Measurements from ENCODE around the gene WNK4.

The WNK4 gene

GRCh38 chr17:42795465-42795864 lies 15.1 kb downstream of the WNK4 start:
- in situ Hi-C loops (cut with MboI; ENCODE audit: low sequenced_read_pairs) = no loop called here

- in situ Hi-C loops (cut with MboI; ENCODE audit: low sequenced_read_pairs) = no loop called here
Measured at GRCh38 chr17:42796066-42796758, 15.8 kb downstream of the WNK4 start.

DNA sequence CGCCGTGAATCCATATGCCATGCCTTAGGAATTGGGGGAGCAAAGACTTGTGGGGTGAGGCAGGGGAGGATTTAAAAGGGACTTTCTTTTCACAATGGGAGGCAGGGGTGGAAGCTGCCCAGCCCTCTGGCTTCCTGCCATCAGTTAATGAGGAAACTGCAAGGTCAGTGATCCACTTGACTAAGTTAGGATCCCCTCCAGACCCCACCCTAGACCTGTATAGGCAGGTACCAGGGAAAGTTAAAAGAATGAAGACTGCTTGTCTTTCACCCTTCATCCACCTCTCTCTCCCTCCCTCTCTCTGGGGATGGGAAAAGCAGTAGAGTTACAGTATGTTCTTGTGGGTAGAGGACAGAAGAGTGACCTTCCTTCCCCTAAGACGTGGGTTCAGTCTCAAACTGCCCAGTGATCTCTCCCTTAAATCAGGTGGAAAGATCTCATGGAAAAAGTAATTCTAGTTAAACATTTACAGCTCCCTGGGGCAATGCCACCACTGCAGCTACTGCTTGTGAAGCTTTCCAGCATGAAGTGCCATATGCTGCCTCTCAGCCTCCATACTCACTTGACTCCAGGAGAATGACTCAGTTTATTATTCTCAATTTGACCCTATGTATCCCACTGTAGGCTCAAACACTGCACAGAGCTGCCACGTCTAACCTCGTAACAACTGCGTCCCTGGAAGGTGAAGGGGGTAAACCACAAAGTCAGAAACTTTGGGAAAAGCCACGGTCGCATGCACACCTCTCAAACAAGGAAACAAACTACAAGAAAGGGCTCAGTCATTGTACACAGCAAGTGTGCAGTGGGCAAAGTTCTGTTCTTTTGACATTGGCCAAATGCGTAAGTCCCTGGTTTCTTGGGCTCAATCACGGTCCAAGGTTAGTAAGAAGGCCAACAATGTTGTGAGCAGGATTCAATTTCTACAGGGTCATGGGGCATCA lies 16.9 kb downstream of the WNK4 start:
- in situ Hi-C loops (cut with MboI; ENCODE audit: low sequenced_read_pairs) = no loop called here

DNA sequence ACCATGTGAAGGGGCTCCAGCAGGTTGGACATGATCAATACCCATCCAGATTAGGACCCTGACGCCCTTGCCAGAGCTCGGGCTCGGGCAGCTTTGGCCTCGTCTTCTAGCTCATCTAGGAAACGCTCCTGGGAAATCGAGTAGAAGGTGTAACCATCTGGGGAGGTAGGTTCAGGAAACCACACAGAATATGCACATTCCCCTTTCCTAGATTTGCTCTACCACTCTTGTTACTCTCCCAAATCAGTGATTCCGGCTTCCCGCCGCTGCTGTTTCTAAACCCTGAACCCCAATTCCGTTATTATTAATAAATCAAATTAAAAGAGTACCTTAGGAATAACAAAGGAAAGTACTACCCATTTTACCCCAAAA lies 17.6 kb downstream of the WNK4 start:
- in situ Hi-C loops (cut with MboI; ENCODE audit: low sequenced_read_pairs) = no loop called here

GRCh38 chr17:42798383-42799380 lies 18.3 kb downstream of the WNK4 start, which contains the start of the genes CNTD1 and COA3:
CNTD1 (plus strand) TSS chr17:42798861; CDS start chr17:42799068, 207 bp downstream.
COA3 (minus strand) TSS chr17:42798704; CDS start chr17:42798681, 23 bp downstream.
- in situ Hi-C loops (cut with MboI; ENCODE audit: low sequenced_read_pairs) = no loop called here

DNA sequence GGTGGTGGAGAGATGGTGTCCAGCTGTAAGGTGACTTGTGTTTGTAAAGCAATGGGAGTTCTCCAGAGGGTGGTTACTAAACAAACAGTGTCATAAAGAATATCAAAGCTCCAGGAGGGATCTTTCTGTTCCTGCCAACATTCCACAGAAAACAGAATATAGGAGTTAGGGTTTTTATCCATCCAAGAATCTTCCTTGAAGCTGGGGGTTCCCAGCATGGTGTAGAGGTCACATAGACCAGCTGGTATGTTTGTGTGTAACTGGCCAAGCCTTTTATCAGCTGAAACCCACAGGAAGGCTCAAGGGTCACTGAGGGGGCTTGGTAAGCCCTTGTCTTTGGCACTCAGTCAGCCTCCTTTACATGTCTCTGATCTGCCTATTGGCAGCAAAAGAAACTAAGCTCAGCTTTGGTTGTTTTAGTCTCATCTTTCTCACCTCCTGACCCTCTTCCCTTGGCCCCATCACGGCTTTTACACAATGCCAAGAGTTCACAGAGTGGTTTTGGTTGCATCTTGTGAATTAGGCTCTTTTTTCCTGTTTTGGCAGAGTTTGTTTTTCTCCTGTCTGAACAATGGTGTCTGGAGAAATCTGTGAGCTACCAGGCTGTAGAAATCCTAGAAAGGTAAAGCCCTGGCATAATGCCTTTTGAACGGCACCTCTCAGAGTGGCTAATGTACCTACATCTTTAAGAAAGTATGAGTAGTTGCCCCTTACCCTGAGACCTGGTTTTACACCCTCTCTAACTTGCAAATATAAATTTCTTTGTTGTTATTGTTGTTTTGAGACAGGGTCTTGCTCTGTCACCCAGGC lies 22.9 kb downstream of the WNK4 start:
- in situ Hi-C loops (cut with MboI; ENCODE audit: low sequenced_read_pairs) = no loop called here

DNA sequence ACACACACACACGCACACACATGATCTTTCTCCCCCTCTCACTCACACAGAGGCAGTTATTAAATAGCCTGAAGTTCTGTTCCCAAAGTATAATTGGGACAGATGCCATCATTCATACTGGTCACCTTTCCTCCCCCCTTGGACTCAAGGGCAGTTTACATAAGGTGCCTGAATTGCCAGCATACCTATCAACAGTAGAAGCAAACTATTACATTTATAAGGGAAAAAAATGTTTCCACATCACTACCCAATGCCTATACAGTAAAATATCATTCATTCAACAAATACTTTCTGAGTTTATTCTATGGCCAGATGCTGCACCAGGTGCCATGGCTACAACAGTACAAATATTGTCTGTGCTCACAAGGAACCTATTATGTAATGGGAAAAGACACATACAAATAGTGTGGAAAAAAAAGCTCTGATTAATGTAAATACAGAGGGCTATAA lies 24.5 kb downstream of the WNK4 start:
- in situ Hi-C loops (cut with MboI; ENCODE audit: low sequenced_read_pairs) = no loop called here

- in situ Hi-C loops (cut with MboI; ENCODE audit: low sequenced_read_pairs) = no loop called here
Measured at GRCh38 chr17:42806249-42806648, 25.8 kb downstream of the WNK4 start.

GRCh38 chr17:42809250-42809649 lies 28.8 kb downstream of the WNK4 start:
- in situ Hi-C loops (cut with MboI; ENCODE audit: low sequenced_read_pairs) = no loop called here

- in situ Hi-C loops (cut with MboI; ENCODE audit: low sequenced_read_pairs) = no loop called here
Measured at GRCh38 chr17:42814633-42815399, 34.4 kb downstream of the WNK4 start.

DNA sequence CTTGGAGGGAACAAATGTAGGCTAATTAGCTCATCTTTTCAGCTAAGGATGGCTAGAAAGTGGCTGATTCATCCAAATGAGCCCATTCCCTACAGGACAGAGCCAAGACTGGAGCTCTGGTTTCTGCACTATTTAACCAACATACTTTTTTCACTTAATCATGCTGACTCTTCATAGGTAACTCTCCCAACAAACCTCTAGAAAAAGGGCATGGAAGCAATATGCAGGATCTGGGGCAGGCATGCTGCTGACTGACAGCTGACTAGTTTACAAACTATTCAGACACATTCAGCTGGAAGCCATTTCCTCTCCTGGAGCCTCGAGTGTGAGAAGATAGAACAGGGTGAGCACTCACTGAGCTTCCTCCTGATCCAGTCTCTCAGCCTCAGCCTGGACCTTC lies 37.5 kb downstream of the WNK4 start:
- in situ Hi-C loops (cut with MboI; ENCODE audit: low sequenced_read_pairs) = no loop called here

- in situ Hi-C loops (cut with MboI; ENCODE audit: low sequenced_read_pairs) = no loop called here
Measured at GRCh38 chr17:42818379-42818778, 38.0 kb downstream of the WNK4 start.

GRCh38 chr17:42819939-42820535 lies 39.6 kb downstream of the WNK4 start:
- in situ Hi-C loops (cut with MboI; ENCODE audit: low sequenced_read_pairs) = loop anchor here (10.0 kb wide), 1 partner anchor 95 kb away; no protein-coding TSS in a partner anchor

- in situ Hi-C loops (cut with MboI; ENCODE audit: low sequenced_read_pairs) = loop anchor here (10.0 kb wide), 1 partner anchor 96 kb away; no protein-coding TSS in a partner anchor
Measured at GRCh38 chr17:42821176-42821575, 40.8 kb downstream of the WNK4 start.

GRCh38 chr17:42827472-42827871 lies 47.1 kb downstream of the WNK4 start:
- in situ Hi-C loops (cut with MboI; ENCODE audit: low sequenced_read_pairs) = loop anchor here (10.0 kb wide), 1 partner anchor 103 kb away; no protein-coding TSS in a partner anchor

DNA sequence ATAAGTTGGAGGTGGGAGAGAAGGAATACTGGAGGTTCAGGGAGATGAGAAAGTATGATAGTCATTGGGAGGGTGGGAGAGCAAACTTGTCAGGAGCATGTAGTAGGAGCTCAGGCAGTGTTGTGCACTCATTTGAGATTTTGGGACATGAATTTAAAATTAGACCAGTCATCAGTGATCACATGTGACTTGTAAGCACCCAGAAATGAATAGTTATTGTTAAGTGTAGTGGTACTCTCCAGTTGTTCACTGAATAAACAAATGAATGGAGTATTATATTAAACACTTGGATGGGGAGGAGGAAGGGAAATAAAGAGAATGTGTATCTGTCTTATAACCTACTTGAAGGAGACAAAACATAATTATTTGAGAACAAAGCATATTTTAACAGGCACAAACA lies 50.6 kb downstream of the WNK4 start:
- in situ Hi-C loops (cut with MboI; ENCODE audit: low sequenced_read_pairs) = no loop called here

DNA sequence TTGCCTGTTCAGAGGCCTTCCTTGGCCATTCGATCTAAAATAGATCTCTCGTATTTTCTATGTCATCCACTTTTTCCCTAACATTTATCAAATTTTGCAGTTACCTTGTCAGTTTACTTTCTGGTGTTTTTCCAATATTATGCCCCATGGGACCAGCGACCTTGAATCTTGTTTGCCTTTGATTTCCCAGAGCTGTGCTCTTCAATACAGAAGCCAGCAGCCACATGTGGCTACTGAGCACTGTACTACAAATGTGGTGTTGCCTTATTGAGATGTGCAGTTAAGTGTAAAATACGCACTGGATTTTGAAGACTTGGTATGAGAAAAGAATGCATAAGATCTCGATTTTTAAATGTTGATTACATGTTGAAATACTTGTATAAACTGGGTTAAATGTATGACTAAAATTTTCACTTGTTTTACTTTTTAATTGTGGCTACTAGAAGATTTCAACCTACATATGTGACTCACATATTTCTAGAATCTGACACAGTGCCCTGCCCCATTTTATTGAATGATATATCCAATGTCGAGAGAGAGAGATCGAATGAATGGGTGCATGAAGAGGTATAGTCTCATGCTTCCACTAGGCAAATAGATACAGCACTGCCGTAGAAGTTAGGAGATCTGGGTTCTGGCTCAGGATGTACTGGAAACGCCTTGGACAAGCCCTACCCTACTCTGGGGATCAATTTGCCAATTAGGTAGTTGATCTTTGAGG lies 52.0 kb downstream of the WNK4 start:
- in situ Hi-C loops (cut with MboI; ENCODE audit: low sequenced_read_pairs) = no loop called here
